Prostate gland (tissue), 2 donors: ENCODE measurements around the gene PAX5. TPM values are rescaled to one million over a fixed set of nuclear protein-coding genes. Genes with fewer than 3 reads are reported as not detected.

Experiments used
- DNase-seq: peaks from one replicate; pipeline ENCODE4 v3.0.0-alpha.2; 2019; ENCODE audit warnings: low spot score
- H3K27ac ChIP-seq, 2 donors: fragments of 200-600 bp; sonication (generic); 2 replicates each; pipeline ENCODE4 v1.5.1; 2017 to 2019
- H3K27me3 ChIP-seq: fragments of 200-600 bp; sonication (generic); replicated peaks from 2 replicates; pipeline ENCODE4 v1.5.1; 2019; ENCODE audit not compliant: insufficient read depth
- H3K36me3 ChIP-seq, 2 donors: fragments of 200-600 bp; sonication (generic); 1 replicate in 1 of 2; 2 replicates in 1 of 2; pipeline versions ENCODE4 v1.5.1 to v1.8.1; 2017 to 2019
- H3K4me1 ChIP-seq: fragments of 200-600 bp; sonication (generic); replicated peaks from 2 replicates; pipeline ENCODE4 v1.5.1; 2019
- H3K4me3 ChIP-seq, 2 donors: fragments of 200-600 bp; sonication (generic); 2 replicates each; pipeline ENCODE4 v1.5.1; 2017 to 2019
- H3K9me3 ChIP-seq: fragments of 200-600 bp; sonication (generic); 2 replicates; pipeline ENCODE4 v1.5.1; 2017
- CTCF ChIP-seq, 4 experiments: fragments of 200-600 bp in 2 of 4; fragments of 450-650 bp in 2 of 4; sonication (generic) in 2 of 4; IDR thresholded peaks; 1 replicate in 3 of 4; 2 replicates in 1 of 4; pipeline ENCODE4 v1.5.1; 2016 to 2019; ENCODE audit warnings: antibody characterized with exemption in 4 of 4, mild to moderate bottlenecking in 2 of 4, moderate library complexity in 2 of 4
- POLR2A ChIP-seq: fragments of 450-650 bp; IDR thresholded peaks from one replicate; pipeline ENCODE4 v1.6.1; 2016; ENCODE audit warnings: antibody characterized with exemption, mild to moderate bottlenecking
- POLR2AphosphoS5 ChIP-seq: sonication (generic); formaldehyde crosslinking; IDR thresholded peaks from one replicate; pipeline ENCODE4 v1.6.1; 2017; ENCODE audit warnings: antibody characterized with exemption
- WGBS: methylation state at CpG from one replicate; pipeline ENCODE4 v1.1.5; 2018; 5-methylcytosine and 5-hydroxymethylcytosine counted together
- intact Hi-C: fragments of 100-400 bp; cut with DNase I; formaldehyde crosslinking; loops from one replicate; pipeline ENCODE4 v1.14.2; 2022
- total RNA-seq, 2 donors: library from RNA; depleted of rRNA; stranded (reverse); fragments of >200 nt; gene quantifications; one replicate each; pipeline ENCODE4 v1.1.0, GENCODE V29; 2016

PAX5 gene
- total RNA-seq, 2 donors from 2014 or later: 0.05 to 0.11 TPM

- Histone ChIP-seq H3K27me3 (no peaks in the 10 kb centered on the region), H3K4me1 (no peaks in the 10 kb centered on the region), H3K4me3 (no peak overlapping the region), H3K36me3 (no peaks in the 10 kb centered on the region), H3K27ac (no peak overlapping the region), H3K9me3 (no peaks in the 10 kb centered on the region)
- intact Hi-C loops: no loop called here
- DNase-seq: no peak
- 36% methylated on average over 4 of the region's 4 CpGs for WGBS
- TF ChIP-seq CTCF (IDR thresholded peaks at IDR 0.05) (no peak), POLR2AphosphoS5 (no peak)
Observed at GRCh38 chr9:36924757-36925432, 109.2 kb downstream of the PAX5 start.

GRCh38 chr9:36924071-36924470 is 110.0 kb downstream of the PAX5 start:
- no peaks in the 10 kb centered on the region for H3K27me3 ChIP-seq
- TF ChIP-seq POLR2AphosphoS5 (no peak), CTCF (IDR thresholded peaks at IDR 0.05) (no peak), POLR2A (no peak)

GRCh38 chr9:36923025-36923625 is 110.9 kb downstream of the PAX5 start:
- Histone ChIP-seq H3K4me1 (no peaks in the 10 kb centered on the region), H3K9me3 (no peaks in the 10 kb centered on the region), H3K27me3 (no peaks in the 10 kb centered on the region), H3K36me3 (no peaks in the 10 kb centered on the region), H3K4me3 (no peak overlapping the region), H3K27ac (no peak overlapping the region)
- 94% methylated on average over 7 of the region's 7 CpGs for WGBS
- DNase-seq: no peak
- TF ChIP-seq POLR2AphosphoS5: no peak
- no peak for TF ChIP-seq CTCF (IDR thresholded peaks at IDR 0.05)
- no peak for TF ChIP-seq POLR2A
- intact Hi-C loops: no loop called here

More at GRCh38 chr9:36924071-36924470, 110.0 kb downstream of the PAX5 start:
- DNase-seq: no peak
- H3K9me3 ChIP-seq: no peaks in the 10 kb centered on the region
- 73% methylated on average over 4 of the region's 4 CpGs for WGBS
- H3K4me1 ChIP-seq: no peaks in the 10 kb centered on the region
- H3K4me3 ChIP-seq: no peak overlapping the region
- intact Hi-C loops: no loop called here
- H3K27ac ChIP-seq: no peak overlapping the region
- no peaks in the 10 kb centered on the region for H3K36me3 ChIP-seq

- WGBS: 79% methylated on average over 5 of the region's 5 CpGs
- Histone ChIP-seq H3K4me3 (no peak overlapping the region), H3K27ac (no peak overlapping the region), H3K36me3 (no peaks in the 10 kb centered on the region), H3K27me3 (no peaks in the 10 kb centered on the region), H3K4me1 (no peaks in the 10 kb centered on the region), H3K9me3 (no peaks in the 10 kb centered on the region)
- no peak for DNase-seq
- TF ChIP-seq CTCF (IDR thresholded peaks at IDR 0.05) (no peak), POLR2A (no peak)
- intact Hi-C loops: no loop called here
Observed at GRCh38 chr9:36922548-36922947, 111.5 kb downstream of the PAX5 start.

- Histone ChIP-seq H3K4me1 (no peaks in the 10 kb centered on the region), H3K27me3 (peaks cover 5% of the 10 kb centered on the region), H3K4me3 (no peak overlapping the region), H3K9me3 (no peaks in the 10 kb centered on the region), H3K36me3 (no peaks in the 10 kb centered on the region), H3K27ac (no peak overlapping the region)
- DNase-seq: no peak
- 17% methylated on average over 3 of the region's 3 CpGs for WGBS
- TF ChIP-seq POLR2AphosphoS5: no peak
- no peak for TF ChIP-seq CTCF (IDR thresholded peaks at IDR 0.05)
- TF ChIP-seq POLR2A: no peak
- intact Hi-C loops: no loop called here
Observed at GRCh38 chr9:36914212-36914577, 119.9 kb downstream of the PAX5 start.
